Mucosa of descending colon (tissue), 3 donors: ENCODE results near the gene RNASE8. TPM values are rescaled to one million over a fixed set of nuclear protein-coding genes. Genes with fewer than 3 reads are reported as not detected.

ENCODE experiments used
- ATAC-seq: fragments of 200-7000 bp; cut with Tn5 transposase; one replicate; pipeline ENCODE4 v1.9.1; 2020; ENCODE audit warnings: mild to moderate bottlenecking, moderate library complexity
- DNase-seq, 3 donors: peaks; one replicate each; pipeline ENCODE4 v3.0.0-alpha.2; 2020
- H3K36me3 ChIP-seq: fragments of 200-600 bp; one replicate; pipeline ENCODE4 v1.8.0; 2021; ENCODE audit warnings: low read depth, mild to moderate bottlenecking
- H3K4me1 ChIP-seq: fragments of 200-600 bp; one replicate; pipeline ENCODE4 v1.8.0; 2021; ENCODE audit warnings: low read depth, mild to moderate bottlenecking
- H3K4me3 ChIP-seq: fragments of 200-600 bp; one replicate; pipeline ENCODE4 v1.8.0; 2021; ENCODE audit warnings: mild to moderate bottlenecking
- H3K9me3 ChIP-seq: fragments of 200-600 bp; one replicate; pipeline ENCODE4 v1.8.0; 2021; ENCODE audit warnings: mild to moderate bottlenecking
- CTCF ChIP-seq: fragments of 200-600 bp; IDR thresholded peaks from one replicate; pipeline ENCODE4 v1.8.0; 2022; ENCODE audit warnings: antibody characterized with exemption, mild to moderate bottlenecking
- intact Hi-C, 2 donors: fragments of 100-400 bp; cut with DNase I in 1 of 2; cut with micrococcal nuclease in 1 of 2; formaldehyde crosslinking; loops; one replicate each; pipeline versions ENCODE4 v1.11.0 to v1.11.1; 2022; cut with DNase I, micrococcal nuclease
- total RNA-seq, 3 donors: library from RNA; stranded (reverse); fragmentation: NEBNext Ultra II Directional in 2 of 3; extraction: Animal tissue kit (Norgen Biotek cat#: 25700) in 2 of 3; gene quantifications; one replicate each; pipeline versions ENCODE4 v1.2.1 to v1.2.4, GENCODE V29; 2021 to 2023
- donor health status: DM: no; HTN: no; CAD: no; lungs with moderate emphysema.
- donor health status: DM: no; HTN: no; CAD: no.
- donor health status: DM: no; HTN: yes; CAD: no.

RNASE8 gene
- total RNA-seq, 3 donors from 2014 or later = not detected

GRCh38 chr14:21089877-21090193 is 32.2 kb downstream of the RNASE8 start:
- Histone ChIP-seq H3K36me3 (no peaks in the 10 kb centered on the region), H3K4me3 (no peak overlapping the region), H3K4me1 (peaks cover 26% of the 10 kb centered on the region), H3K9me3 (no peaks in the 10 kb centered on the region)
- ATAC-seq (no peak), DNase-seq (no peak)
- no peak for TF ChIP-seq CTCF
- intact Hi-C loops = loop anchor here in 1 of 2 donors (10.0 kb wide), 1 partner anchor 75 kb away; no protein-coding TSS in a partner anchor

GRCh38 chr14:21090194-21090939 is 32.7 kb downstream of the RNASE8 start:
- intact Hi-C loops = loop anchor here in 1 of 2 donors (10.0 kb wide), 1 partner anchor 76 kb away; no protein-coding TSS in a partner anchor
- DNase-seq = peak; percentile 65 to 69 (median 68)
- TF ChIP-seq CTCF = no peak
- H3K9me3 ChIP-seq = no peaks in the 10 kb centered on the region
- H3K4me1 ChIP-seq = peaks cover 26% of the 10 kb centered on the region
- H3K4me3 ChIP-seq = no peak overlapping the region
- H3K36me3 ChIP-seq = no peaks in the 10 kb centered on the region
- peak; percentile 29 for ATAC-seq

- DNase-seq = peak in 1 of 3 donors; percentile 56
These were observed 33.5 kb downstream of the RNASE8 start for GRCh38 chr14:21090940-21091663.

GRCh38 chr14:21091821-21092272 is 34.2 kb downstream of the RNASE8 start:
- no peaks in the 10 kb centered on the region for H3K9me3 ChIP-seq
- ATAC-seq = no peak
- intact Hi-C loops = loop anchor here in 1 of 2 donors (10.0 kb wide), 1 partner anchor 77 kb away; no protein-coding TSS in a partner anchor
- TF ChIP-seq CTCF = no peak
- peak in 1 of 3 donors; percentile 55 for DNase-seq
- H3K4me3 ChIP-seq = no peak overlapping the region
- H3K36me3 ChIP-seq = no peaks in the 10 kb centered on the region
- peaks cover 26% of the 10 kb centered on the region for H3K4me1 ChIP-seq

More at GRCh38 chr14:21090940-21091663, 33.5 kb downstream of the RNASE8 start:
- Histone ChIP-seq H3K36me3 (no peaks in the 10 kb centered on the region), H3K9me3 (no peaks in the 10 kb centered on the region), H3K4me1 (peaks cover 26% of the 10 kb centered on the region), H3K4me3 (no peak overlapping the region)
- no peak for TF ChIP-seq CTCF
- no peak for ATAC-seq
- intact Hi-C loops = loop anchor here in 1 of 2 donors (10.0 kb wide), 1 partner anchor 76 kb away; no protein-coding TSS in a partner anchor

GRCh38 chr14:21092273-21093011 is 34.8 kb downstream of the RNASE8 start:
- no peak overlapping the region for H3K4me3 ChIP-seq
- intact Hi-C loops = loop anchor here in 1 of 2 donors (10.0 kb wide), 1 partner anchor 78 kb away; no protein-coding TSS in a partner anchor
- peaks cover 26% of the 10 kb centered on the region for H3K4me1 ChIP-seq

More at GRCh38 chr14:21092273-21093011, 34.8 kb downstream of the RNASE8 start:
- peak; percentile 100 for TF ChIP-seq CTCF
- Histone ChIP-seq H3K9me3 (no peaks in the 10 kb centered on the region), H3K36me3 (no peaks in the 10 kb centered on the region)
- DNase-seq (peak; percentile 92 to 95 (median 93)), ATAC-seq (peak; percentile 93)
